DOHH2 (cell line): ENCODE measurements around the gene NFIX.
"Not testable (repeated sequence)": the region's sequence is repeated elsewhere in the genome, so short reads cannot be mapped to it uniquely, and the experiment has no call there.

ENCODE experiments used
- EZH2phosphoT487 ChIP-seq: fragments of 200-600 bp; sonication (generic); IDR thresholded peaks from 2 replicates; pipeline ENCODE4 v1.6.1; 2017; ENCODE audit warnings: borderline replicate concordance, mild to moderate bottlenecking, antibody characterized with exemption, low read length, moderate library complexity, mixed read lengths
- TF ChIP-seq, protein P1 (sequence below): fragments of 200-600 bp; sonication (generic); IDR thresholded peaks from one replicate; pipeline ENCODE4 v1.5.1; 2014; ENCODE audit warnings: antibody characterized with exemption, mild to moderate bottlenecking, low read depth, low read length; ENCODE audit not compliant: poor library complexity, severe bottlenecking

DNA sequence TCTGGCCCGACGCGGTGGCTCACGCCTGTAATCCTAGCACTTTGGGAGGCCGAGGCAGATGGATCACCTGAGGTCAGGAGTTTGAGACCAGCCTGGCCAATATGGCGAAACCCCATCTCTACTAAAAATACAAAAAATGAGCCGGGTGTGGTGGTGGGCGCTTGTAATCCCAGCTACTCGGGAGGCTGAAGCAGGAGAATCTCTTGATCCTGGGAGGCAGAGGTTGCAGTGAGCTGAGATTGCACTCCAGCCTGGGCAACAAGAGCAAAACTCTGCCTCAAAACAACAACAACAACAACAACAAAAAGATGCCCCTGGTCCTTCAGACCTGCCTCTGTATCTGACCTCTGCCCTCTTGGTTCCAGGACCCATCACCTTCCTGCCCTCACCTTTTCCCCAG is 39.7 kb upstream of the NFIX start:
- TF ChIP-seq, protein P1, sequence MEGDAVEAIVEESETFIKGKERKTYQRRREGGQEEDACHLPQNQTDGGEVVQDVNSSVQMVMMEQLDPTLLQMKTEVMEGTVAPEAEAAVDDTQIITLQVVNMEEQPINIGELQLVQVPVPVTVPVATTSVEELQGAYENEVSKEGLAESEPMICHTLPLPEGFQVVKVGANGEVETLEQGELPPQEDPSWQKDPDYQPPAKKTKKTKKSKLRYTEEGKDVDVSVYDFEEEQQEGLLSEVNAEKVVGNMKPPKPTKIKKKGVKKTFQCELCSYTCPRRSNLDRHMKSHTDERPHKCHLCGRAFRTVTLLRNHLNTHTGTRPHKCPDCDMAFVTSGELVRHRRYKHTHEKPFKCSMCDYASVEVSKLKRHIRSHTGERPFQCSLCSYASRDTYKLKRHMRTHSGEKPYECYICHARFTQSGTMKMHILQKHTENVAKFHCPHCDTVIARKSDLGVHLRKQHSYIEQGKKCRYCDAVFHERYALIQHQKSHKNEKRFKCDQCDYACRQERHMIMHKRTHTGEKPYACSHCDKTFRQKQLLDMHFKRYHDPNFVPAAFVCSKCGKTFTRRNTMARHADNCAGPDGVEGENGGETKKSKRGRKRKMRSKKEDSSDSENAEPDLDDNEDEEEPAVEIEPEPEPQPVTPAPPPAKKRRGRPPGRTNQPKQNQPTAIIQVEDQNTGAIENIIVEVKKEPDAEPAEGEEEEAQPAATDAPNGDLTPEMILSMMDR: not testable (repeated sequence)
- TF ChIP-seq EZH2phosphoT487: not testable (repeated sequence)
